Cardiac fibroblast (primary cell): ENCODE data around the gene STX12.
"Not testable (repeated sequence)": the region's sequence is repeated elsewhere in the genome, so short reads cannot be mapped to it uniquely, and the experiment has no call there.

Source experiments
- DNase-seq, 2 donors: peaks; one replicate each; pipeline versions ENCODE4 v3.0.0 to v3.0.0-alpha.2; 2010; ENCODE audit warnings: low read depth in 2 of 2
- H3K4me3 ChIP-seq, 2 donors: replicated peaks in 1 of 2; 1 replicate in 1 of 2; 2 replicates in 1 of 2; pipeline ENCODE4 v1.5.1; 2011; ENCODE audit warnings: low read depth in 2 of 2, low read length in 2 of 2, mild to moderate bottlenecking in 2 of 2, moderate library complexity in 1 of 2
- CTCF ChIP-seq: IDR thresholded peaks from one replicate; pipeline ENCODE4 v1.5.1; 2011; ENCODE audit warnings: low read depth, mild to moderate bottlenecking, low read length, inconsistent platforms

Gene STX12

GRCh38 chr1:27774654-27775053 is 1.6 kb downstream of the STX12 start:
- no peak for TF ChIP-seq CTCF
- no peak for DNase-seq
- H3K4me3 ChIP-seq: peak overlapping the region; percentile 92 to 99

- DNase-seq: peak in 1 of 2 donors; percentile 36
- not testable (repeated sequence) for H3K4me3 ChIP-seq
These were observed 2.3 kb downstream of the STX12 start for GRCh38 chr1:27775336-27775735.

- DNase-seq, H3K4me3 ChIP-seq: not testable (repeated sequence)
These were observed 3.3 kb downstream of the STX12 start for GRCh38 chr1:27776276-27776675.

GRCh38 chr1:27778056-27778455 is 5.0 kb downstream of the STX12 start:
- no peak for DNase-seq
- TF ChIP-seq CTCF: no peak
- no peak overlapping the region for H3K4me3 ChIP-seq

- no peak for DNase-seq
- H3K4me3 ChIP-seq: no peak overlapping the region
- TF ChIP-seq CTCF: no peak
These were observed 6.1 kb downstream of the STX12 start for GRCh38 chr1:27779122-27779521.

- H3K4me3 ChIP-seq: no peak overlapping the region
- no peak for DNase-seq
- no peak for TF ChIP-seq CTCF
These were observed 9.9 kb downstream of the STX12 start for GRCh38 chr1:27782950-27783349.

- H3K4me3 ChIP-seq: no peak overlapping the region
- no peak for DNase-seq
- no peak for TF ChIP-seq CTCF
These were observed 11.7 kb downstream of the STX12 start for GRCh38 chr1:27784700-27785099.

- no peak for TF ChIP-seq CTCF
- peak; percentile 23 to 48 for DNase-seq
- no peak overlapping the region for H3K4me3 ChIP-seq
These were observed 12.9 kb downstream of the STX12 start for GRCh38 chr1:27785781-27786455.
